Prostate gland (tissue), 2 donors: Measurements from ENCODE around the gene NOS1AP. TPM values are rescaled to one million over a fixed set of nuclear protein-coding genes. Genes with fewer than 3 reads are reported as not detected.

Experiments
- DNase-seq: peaks from one replicate; pipeline ENCODE4 v3.0.0-alpha.2; 2019; ENCODE audit warnings: low spot score
- H3K27ac ChIP-seq, 2 donors: fragments of 200-600 bp; sonication (generic); 2 replicates each; pipeline ENCODE4 v1.5.1; 2017 to 2019
- H3K27me3 ChIP-seq: fragments of 200-600 bp; sonication (generic); replicated peaks from 2 replicates; pipeline ENCODE4 v1.5.1; 2019; ENCODE audit not compliant: insufficient read depth
- H3K36me3 ChIP-seq, 2 donors: fragments of 200-600 bp; sonication (generic); 1 replicate in 1 of 2; 2 replicates in 1 of 2; pipeline versions ENCODE4 v1.5.1 to v1.8.1; 2017 to 2019
- H3K4me1 ChIP-seq: fragments of 200-600 bp; sonication (generic); replicated peaks from 2 replicates; pipeline ENCODE4 v1.5.1; 2019
- H3K4me3 ChIP-seq, 2 donors: fragments of 200-600 bp; sonication (generic); 2 replicates each; pipeline ENCODE4 v1.5.1; 2017 to 2019
- H3K9me3 ChIP-seq: fragments of 200-600 bp; sonication (generic); 2 replicates; pipeline ENCODE4 v1.5.1; 2017
- CTCF ChIP-seq, 4 experiments: fragments of 200-600 bp in 2 of 4; fragments of 450-650 bp in 2 of 4; sonication (generic) in 2 of 4; IDR thresholded peaks; 1 replicate in 3 of 4; 2 replicates in 1 of 4; pipeline ENCODE4 v1.5.1; 2016 to 2019; ENCODE audit warnings: antibody characterized with exemption in 4 of 4, mild to moderate bottlenecking in 2 of 4, moderate library complexity in 2 of 4
- POLR2A ChIP-seq: fragments of 450-650 bp; IDR thresholded peaks from one replicate; pipeline ENCODE4 v1.6.1; 2016; ENCODE audit warnings: antibody characterized with exemption, mild to moderate bottlenecking
- POLR2AphosphoS5 ChIP-seq: sonication (generic); formaldehyde crosslinking; IDR thresholded peaks from one replicate; pipeline ENCODE4 v1.6.1; 2017; ENCODE audit warnings: antibody characterized with exemption
- WGBS: methylation state at CpG from one replicate; pipeline ENCODE4 v1.1.5; 2018; 5-methylcytosine and 5-hydroxymethylcytosine counted together
- intact Hi-C: fragments of 100-400 bp; cut with DNase I; formaldehyde crosslinking; loops from one replicate; pipeline ENCODE4 v1.14.2; 2022
- total RNA-seq, 2 donors: library from RNA; depleted of rRNA; stranded (reverse); fragments of >200 nt; gene quantifications; one replicate each; pipeline ENCODE4 v1.1.0, GENCODE V29; 2016

Gene NOS1AP
- total RNA-seq, 2 donors from 2014 or later = 9.9 to 11.0 TPM

GRCh38 chr1:162135271-162135775, 65.8 kb downstream of the NOS1AP start:
- Histone ChIP-seq H3K4me1 (no peaks in the 10 kb centered on the region), H3K4me3 (no peak overlapping the region), H3K27me3 (no peaks in the 10 kb centered on the region), H3K27ac (no peak overlapping the region), H3K36me3 (no peaks in the 10 kb centered on the region), H3K9me3 (no peaks in the 10 kb centered on the region)
- no peak for TF ChIP-seq CTCF (IDR thresholded peaks at IDR 0.05)
- TF ChIP-seq POLR2A = no peak
- TF ChIP-seq POLR2AphosphoS5 = no peak
- intact Hi-C loops = no loop called here
- WGBS = 96% methylated on average over 4 of the region's 4 CpGs
- no peak for DNase-seq

DNA sequence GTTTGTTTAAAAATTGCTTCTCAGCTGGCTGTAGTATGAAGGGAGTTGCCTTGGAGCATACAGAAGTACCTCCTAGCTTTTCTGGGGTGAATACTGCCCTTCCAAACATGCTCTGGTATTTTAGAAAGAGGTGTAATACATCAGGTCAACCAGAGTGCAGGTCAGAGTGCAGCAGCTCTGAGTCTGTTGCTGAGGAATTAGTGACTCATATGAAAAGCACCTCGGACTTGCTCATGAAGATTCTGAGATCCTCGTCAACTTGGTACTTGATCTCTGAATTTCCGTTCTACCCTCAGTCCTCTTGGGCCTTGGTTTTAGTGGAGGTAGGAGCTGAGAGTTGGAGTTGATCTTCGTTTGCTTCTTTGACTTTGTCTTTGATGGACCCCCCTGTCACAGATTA, 67.3 kb downstream of the NOS1AP start:
- Histone ChIP-seq H3K27me3 (no peaks in the 10 kb centered on the region), H3K9me3 (no peaks in the 10 kb centered on the region), H3K4me3 (no peak overlapping the region), H3K36me3 (no peaks in the 10 kb centered on the region), H3K4me1 (no peaks in the 10 kb centered on the region), H3K27ac (no peak overlapping the region)
- WGBS = 69% methylated on average over 4 of the region's 4 CpGs
- DNase-seq = no peak
- no peak for TF ChIP-seq CTCF (IDR thresholded peaks at IDR 0.05)
- TF ChIP-seq POLR2AphosphoS5 = no peak
- TF ChIP-seq POLR2A = no peak
- intact Hi-C loops = no loop called here

GRCh38 chr1:162137179-162137960, 67.9 kb downstream of the NOS1AP start:
- Histone ChIP-seq H3K4me1 (no peaks in the 10 kb centered on the region), H3K27ac (no peak overlapping the region), H3K36me3 (no peaks in the 10 kb centered on the region), H3K27me3 (no peaks in the 10 kb centered on the region), H3K9me3 (no peaks in the 10 kb centered on the region), H3K4me3 (no peak overlapping the region)
- intact Hi-C loops = no loop called here
- DNase-seq = no peak
- WGBS = 80% methylated on average over 8 of the region's 8 CpGs
- no peak for TF ChIP-seq POLR2A
- no peak for TF ChIP-seq POLR2AphosphoS5
- no peak for TF ChIP-seq CTCF (IDR thresholded peaks at IDR 0.05)

GRCh38 chr1:162138112-162138511, 68.6 kb downstream of the NOS1AP start:
- H3K9me3 ChIP-seq = no peaks in the 10 kb centered on the region
- intact Hi-C loops = no loop called here
- 86% methylated on average over 2 of the region's 2 CpGs for WGBS

More at GRCh38 chr1:162138112-162138511, 68.6 kb downstream of the NOS1AP start:
- no peak for DNase-seq
- Histone ChIP-seq H3K36me3 (no peaks in the 10 kb centered on the region), H3K27me3 (no peaks in the 10 kb centered on the region), H3K4me1 (no peaks in the 10 kb centered on the region), H3K4me3 (no peak overlapping the region), H3K27ac (no peak overlapping the region)
- TF ChIP-seq CTCF (IDR thresholded peaks at IDR 0.05) (no peak), POLR2AphosphoS5 (no peak), POLR2A (no peak)
